ENCODE results near the gene SMURF2.

SMURF2 gene

DNA sequence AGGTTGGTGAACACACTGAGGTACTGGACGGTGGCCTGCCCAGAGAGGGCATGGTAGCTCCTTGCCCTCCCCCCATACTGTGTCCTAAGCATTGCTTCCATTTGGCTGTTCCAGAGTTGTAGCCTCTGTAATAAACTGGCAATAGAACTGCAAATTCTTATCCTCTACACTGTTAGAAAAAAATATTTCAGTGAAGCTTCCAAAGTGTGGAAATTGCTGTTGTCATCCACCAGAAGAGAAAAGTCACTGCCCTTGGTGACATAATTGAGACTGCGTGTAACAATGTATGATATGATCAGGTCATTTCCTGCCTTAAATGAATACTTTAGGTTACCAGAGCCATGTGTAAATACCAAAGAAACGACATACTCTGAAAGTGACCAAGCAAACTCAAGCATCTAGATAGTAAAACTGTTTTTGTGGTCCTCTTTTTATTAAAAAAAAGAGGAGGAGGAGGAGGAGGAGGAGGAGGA is 89.4 kb downstream of the SMURF2 start:
- TF ChIP-seq, protein P1, sequence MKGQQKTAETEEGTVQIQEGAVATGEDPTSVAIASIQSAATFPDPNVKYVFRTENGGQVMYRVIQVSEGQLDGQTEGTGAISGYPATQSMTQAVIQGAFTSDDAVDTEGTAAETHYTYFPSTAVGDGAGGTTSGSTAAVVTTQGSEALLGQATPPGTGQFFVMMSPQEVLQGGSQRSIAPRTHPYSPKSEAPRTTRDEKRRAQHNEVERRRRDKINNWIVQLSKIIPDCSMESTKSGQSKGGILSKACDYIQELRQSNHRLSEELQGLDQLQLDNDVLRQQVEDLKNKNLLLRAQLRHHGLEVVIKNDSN (IDR thresholded peaks at IDR 0.05) = no peak
- TF ChIP-seq FOXM1 (IDR thresholded peaks at IDR 0.05; ENCODE audit: borderline replicate concordance, low read depth) (no peak), EP300 (IDR thresholded peaks at IDR 0.05; ENCODE audit: borderline replicate concordance) (no peak), TCF12 (IDR thresholded peaks at IDR 0.05; ENCODE audit: low read depth) (no peak), ZBTB7A (IDR thresholded peaks at IDR 0.05; ENCODE audit: low read depth) (no peak), TEAD4 (IDR thresholded peaks at IDR 0.05) (no peak), RAD21 (IDR thresholded peaks at IDR 0.05; ENCODE audit: low read depth) (no peak), YY1 (IDR thresholded peaks at IDR 0.05; ENCODE audit: low read depth) (no peak), MAX (IDR thresholded peaks at IDR 0.05) (no peak), NFIC (IDR thresholded peaks at IDR 0.05) (no peak), EGR1 (IDR thresholded peaks at IDR 0.05) (no peak), TAF1 (IDR thresholded peaks at IDR 0.05; ENCODE audit: low read depth) (no peak), CREB1 (IDR thresholded peaks at IDR 0.05; ENCODE audit: low read depth) (no peak), CEBPB (IDR thresholded peaks at IDR 0.05) (no peak)
- TF ChIP-seq, protein P2, sequence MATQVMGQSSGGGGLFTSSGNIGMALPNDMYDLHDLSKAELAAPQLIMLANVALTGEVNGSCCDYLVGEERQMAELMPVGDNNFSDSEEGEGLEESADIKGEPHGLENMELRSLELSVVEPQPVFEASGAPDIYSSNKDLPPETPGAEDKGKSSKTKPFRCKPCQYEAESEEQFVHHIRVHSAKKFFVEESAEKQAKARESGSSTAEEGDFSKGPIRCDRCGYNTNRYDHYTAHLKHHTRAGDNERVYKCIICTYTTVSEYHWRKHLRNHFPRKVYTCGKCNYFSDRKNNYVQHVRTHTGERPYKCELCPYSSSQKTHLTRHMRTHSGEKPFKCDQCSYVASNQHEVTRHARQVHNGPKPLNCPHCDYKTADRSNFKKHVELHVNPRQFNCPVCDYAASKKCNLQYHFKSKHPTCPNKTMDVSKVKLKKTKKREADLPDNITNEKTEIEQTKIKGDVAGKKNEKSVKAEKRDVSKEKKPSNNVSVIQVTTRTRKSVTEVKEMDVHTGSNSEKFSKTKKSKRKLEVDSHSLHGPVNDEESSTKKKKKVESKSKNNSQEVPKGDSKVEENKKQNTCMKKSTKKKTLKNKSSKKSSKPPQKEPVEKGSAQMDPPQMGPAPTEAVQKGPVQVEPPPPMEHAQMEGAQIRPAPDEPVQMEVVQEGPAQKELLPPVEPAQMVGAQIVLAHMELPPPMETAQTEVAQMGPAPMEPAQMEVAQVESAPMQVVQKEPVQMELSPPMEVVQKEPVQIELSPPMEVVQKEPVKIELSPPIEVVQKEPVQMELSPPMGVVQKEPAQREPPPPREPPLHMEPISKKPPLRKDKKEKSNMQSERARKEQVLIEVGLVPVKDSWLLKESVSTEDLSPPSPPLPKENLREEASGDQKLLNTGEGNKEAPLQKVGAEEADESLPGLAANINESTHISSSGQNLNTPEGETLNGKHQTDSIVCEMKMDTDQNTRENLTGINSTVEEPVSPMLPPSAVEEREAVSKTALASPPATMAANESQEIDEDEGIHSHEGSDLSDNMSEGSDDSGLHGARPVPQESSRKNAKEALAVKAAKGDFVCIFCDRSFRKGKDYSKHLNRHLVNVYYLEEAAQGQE (IDR thresholded peaks at IDR 0.05; ENCODE audit: low read depth) = no peak

DNA sequence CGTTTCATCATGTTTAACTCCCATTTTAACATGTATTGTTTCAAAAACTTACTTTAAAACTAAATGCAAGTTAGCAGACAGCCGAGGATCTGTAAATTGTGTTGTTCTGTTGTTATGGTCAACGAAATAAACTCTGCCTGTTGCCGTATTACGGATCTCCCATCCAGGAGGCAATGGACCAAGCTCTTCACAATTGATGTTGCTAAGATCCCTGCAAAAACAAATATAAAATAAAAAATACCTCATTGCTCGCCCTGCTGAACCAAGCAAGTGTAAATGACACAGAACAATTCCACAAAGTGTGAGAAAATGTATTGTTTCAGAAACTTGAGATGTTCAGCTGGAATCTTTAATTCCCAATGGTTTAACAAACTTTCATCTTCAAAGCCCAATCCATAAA is 90.4 kb downstream of the SMURF2 start:
- TF ChIP-seq TEAD4 (IDR thresholded peaks at IDR 0.05) (no peak), CEBPB (IDR thresholded peaks at IDR 0.05) (no peak), EGR1 (IDR thresholded peaks at IDR 0.05) (no peak), TCF12 (IDR thresholded peaks at IDR 0.05; ENCODE audit: low read depth) (no peak), NFIC (IDR thresholded peaks at IDR 0.05) (no peak), MAX (IDR thresholded peaks at IDR 0.05) (no peak), RAD21 (IDR thresholded peaks at IDR 0.05; ENCODE audit: low read depth) (no peak), FOXM1 (IDR thresholded peaks at IDR 0.05; ENCODE audit: borderline replicate concordance, low read depth) (no peak), EP300 (IDR thresholded peaks at IDR 0.05; ENCODE audit: borderline replicate concordance) (no peak), YY1 (IDR thresholded peaks at IDR 0.05; ENCODE audit: low read depth) (no peak), TAF1 (IDR thresholded peaks at IDR 0.05; ENCODE audit: low read depth) (no peak)
- TF ChIP-seq, protein P2 (IDR thresholded peaks at IDR 0.05; ENCODE audit: low read depth) = no peak
- TF ChIP-seq, protein P1 (IDR thresholded peaks at IDR 0.05) = no peak

- TF ChIP-seq YY1 (IDR thresholded peaks at IDR 0.05; ENCODE audit: low read depth) (no peak), TEAD4 (IDR thresholded peaks at IDR 0.05) (no peak), MAX (IDR thresholded peaks at IDR 0.05) (no peak), ZBTB7A (IDR thresholded peaks at IDR 0.05; ENCODE audit: low read depth) (no peak), CEBPB (IDR thresholded peaks at IDR 0.05) (no peak), NFIC (IDR thresholded peaks at IDR 0.05) (no peak), FOXM1 (IDR thresholded peaks at IDR 0.05; ENCODE audit: borderline replicate concordance, low read depth) (no peak)
- TF ChIP-seq, protein P1 (IDR thresholded peaks at IDR 0.05) = no peak
These were observed 96.5 kb downstream of the SMURF2 start for GRCh38 chr17:64565563-64565962.

- no peak for TF ChIP-seq ZBTB7A (IDR thresholded peaks at IDR 0.05; ENCODE audit: low read depth)
- no peak for TF ChIP-seq FOXM1 (IDR thresholded peaks at IDR 0.05; ENCODE audit: borderline replicate concordance, low read depth)
- TF ChIP-seq EP300 (IDR thresholded peaks at IDR 0.05; ENCODE audit: borderline replicate concordance) = no peak
- TF ChIP-seq TAF1 (IDR thresholded peaks at IDR 0.05; ENCODE audit: low read depth) = no peak
- no peak for TF ChIP-seq NFIC (IDR thresholded peaks at IDR 0.05)
- TF ChIP-seq, protein P2 (IDR thresholded peaks at IDR 0.05; ENCODE audit: low read depth) = no peak
- no peak for TF ChIP-seq TCF12 (IDR thresholded peaks at IDR 0.05; ENCODE audit: low read depth)
- TF ChIP-seq, protein P1 (IDR thresholded peaks at IDR 0.05) = no peak
- TF ChIP-seq CREB1 (IDR thresholded peaks at IDR 0.05; ENCODE audit: low read depth) = no peak
- TF ChIP-seq CEBPB (IDR thresholded peaks at IDR 0.05) = no peak
- TF ChIP-seq MAX (IDR thresholded peaks at IDR 0.05) = no peak
- TF ChIP-seq YY1 (IDR thresholded peaks at IDR 0.05; ENCODE audit: low read depth) = no peak
- TF ChIP-seq TEAD4 (IDR thresholded peaks at IDR 0.05) = no peak
- TF ChIP-seq EGR1 (IDR thresholded peaks at IDR 0.05) = no peak
- no peak for TF ChIP-seq RAD21 (IDR thresholded peaks at IDR 0.05; ENCODE audit: low read depth)
These were observed 98.0 kb downstream of the SMURF2 start for GRCh38 chr17:64564098-64564497.
